ENCODE data around the gene MRPL30. TPM values are rescaled to one million over a fixed set of nuclear protein-coding genes. Genes with fewer than 3 reads are reported as not detected.
"Not testable (repeated sequence)": the region's sequence is repeated elsewhere in the genome, so short reads cannot be mapped to it uniquely, and the experiment has no call there.

MRPL30 gene
- total and polyA plus RNA-seq, 4 donors: 13.5 to 19.8 (median 16.0) TPM

DNA sequence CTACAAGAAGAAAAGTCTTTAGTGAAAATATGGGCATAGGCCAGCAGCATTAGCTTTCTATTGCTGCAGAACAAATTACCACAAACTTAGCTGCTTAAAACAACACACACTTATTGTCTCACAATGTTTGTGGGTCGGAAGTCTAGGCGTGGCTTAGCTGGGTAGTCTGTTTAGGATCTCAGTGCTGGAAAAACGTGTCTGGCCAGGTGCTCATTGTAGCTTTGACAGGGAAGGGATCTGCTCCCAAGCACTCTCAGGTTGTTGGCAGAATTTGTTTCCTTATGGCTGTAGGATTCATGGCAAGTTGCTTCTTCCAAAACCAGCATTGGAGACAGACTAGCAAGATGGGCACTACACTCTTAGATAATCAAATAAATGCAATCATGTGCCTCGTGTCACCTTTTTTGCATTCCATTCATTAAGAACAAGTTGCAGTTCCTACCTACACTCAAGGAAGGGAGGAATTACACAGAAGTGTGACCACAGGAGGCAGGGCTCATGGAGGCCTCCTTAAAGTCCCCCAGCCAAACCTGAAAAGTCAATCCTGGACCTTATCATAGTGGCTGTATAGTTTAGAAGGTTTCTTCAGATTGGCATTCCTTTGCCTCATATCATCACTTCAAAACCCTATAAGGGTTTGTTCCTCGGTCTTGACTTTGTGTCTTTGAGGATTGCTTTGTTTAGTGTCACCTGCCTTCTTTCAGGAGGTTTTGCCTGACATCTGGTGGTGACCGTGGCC lies 17.3 kb downstream of the MRPL30 start:
- Histone ChIP-seq H3K36me3 (ENCODE audit: control insufficient read depth in 1 of 2, insufficient read depth in 2 of 2, low read length in 1 of 2) (peaks cover 0 to 4% of the 10 kb centered on the region in 2 donors), H3K9me3 (ENCODE audit: control insufficient read depth, low read length) (no peaks in the 10 kb centered on the region), H3K4me3 (ENCODE audit: low read length in 2 of 2) (no peak overlapping the region), H3K27ac (ENCODE audit: low read depth in 1 of 2, low read length in 2 of 2) (no peak overlapping the region), H3K27me3 (ENCODE audit: control insufficient read depth in 1 of 2, insufficient read depth in 2 of 2, low read length in 1 of 2) (no peaks in the 10 kb centered on the region), H3K4me1 (ENCODE audit: control insufficient read depth in 1 of 2, insufficient read depth in 2 of 2, low read length in 2 of 2) (no peaks in the 10 kb centered on the region)
- WGBS, 2 donors: 82 to 84% methylated on average over 6 of the region's 6 CpGs
- DNase-seq (no peak), ATAC-seq (ENCODE audit: low FRiP score) (no peak)
- intact Hi-C loops (cut with DNase I): no loop called here

DNA sequence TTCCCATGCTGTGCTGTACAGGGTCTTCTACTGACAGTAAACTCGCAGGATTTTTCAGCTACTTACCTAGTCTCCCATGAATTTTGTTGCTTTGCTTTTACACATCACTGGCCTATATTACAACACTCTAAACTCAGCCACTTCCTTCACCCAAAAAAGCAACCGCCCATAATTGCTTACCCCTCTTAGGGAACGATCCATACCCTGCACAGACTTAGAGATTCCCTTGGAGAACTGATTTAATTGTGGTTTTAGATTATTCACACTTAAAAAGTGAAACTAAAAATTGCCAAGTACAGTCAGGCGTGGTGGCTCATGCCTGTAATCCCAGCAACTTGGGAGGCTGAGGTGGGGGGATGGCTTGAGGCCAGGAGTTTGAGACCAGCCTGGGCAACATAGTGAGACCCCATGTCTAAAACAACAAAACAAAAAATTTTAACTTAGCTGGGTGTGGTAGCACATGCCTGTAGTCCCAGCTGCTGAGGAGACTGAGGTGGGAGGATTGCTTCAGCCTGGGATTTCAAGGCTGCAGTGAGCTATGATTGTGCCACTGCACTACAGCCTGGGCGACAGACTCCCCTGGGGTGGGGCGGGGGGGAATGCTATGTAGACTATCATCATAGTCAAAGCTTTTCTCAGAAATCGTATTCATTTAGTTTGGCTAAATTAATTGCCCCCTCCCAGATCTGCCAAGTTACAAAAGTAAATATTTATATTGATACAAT lies 19.3 kb downstream of the MRPL30 start:
- Histone ChIP-seq H3K27me3 (ENCODE audit: control insufficient read depth in 1 of 2, insufficient read depth in 2 of 2, low read length in 1 of 2) (no peaks in the 10 kb centered on the region), H3K9me3 (ENCODE audit: control insufficient read depth, low read length) (no peaks in the 10 kb centered on the region), H3K4me1 (ENCODE audit: control insufficient read depth in 1 of 2, insufficient read depth in 2 of 2, low read length in 2 of 2) (no peaks in the 10 kb centered on the region), H3K27ac (ENCODE audit: low read depth in 1 of 2, low read length in 2 of 2) (no peak overlapping the region), H3K4me3 (ENCODE audit: low read length in 2 of 2) (no peak overlapping the region), H3K36me3 (ENCODE audit: control insufficient read depth in 1 of 2, insufficient read depth in 2 of 2, low read length in 1 of 2) (no peaks in the 10 kb centered on the region)
- no peak for DNase-seq
- intact Hi-C loops (cut with DNase I): no loop called here
- 89 to 90% methylated on average over 7 of the region's 7 CpGs for WGBS, 2 donors
- ATAC-seq (ENCODE audit: low FRiP score): no peak

DNA sequence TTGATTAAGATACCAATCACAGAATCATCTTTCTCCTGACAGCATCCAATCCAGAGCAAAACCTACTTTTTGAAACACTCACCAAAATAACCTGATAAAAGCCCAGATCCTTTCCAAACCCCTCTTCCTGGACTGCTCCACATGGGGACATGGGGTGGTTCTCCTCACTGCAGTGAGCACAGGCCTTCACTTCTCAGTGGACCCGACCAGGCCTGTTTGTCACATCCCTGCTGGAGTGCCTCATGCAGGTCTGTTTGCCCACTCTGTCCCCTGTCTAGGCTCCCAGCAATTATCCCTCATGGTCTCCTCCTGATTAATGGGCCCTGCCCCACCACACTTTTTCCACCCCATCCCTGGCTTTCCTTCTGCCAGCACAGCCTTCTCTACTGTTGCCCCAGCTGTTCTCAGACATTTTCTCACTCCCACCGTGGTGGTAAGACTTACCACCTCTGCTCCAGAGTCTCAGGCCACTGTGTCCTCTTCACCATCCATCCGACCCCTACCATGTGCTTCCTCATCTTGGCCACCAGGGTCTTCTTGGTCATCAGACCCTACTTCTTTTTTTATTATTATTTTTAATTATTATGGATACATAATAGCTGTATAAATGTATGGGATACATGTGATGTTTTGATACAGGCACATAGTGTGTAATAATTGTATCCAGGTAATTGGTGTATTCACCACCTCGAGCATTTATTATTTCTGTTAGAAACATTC lies 21.1 kb downstream of the MRPL30 start:
- H3K27ac ChIP-seq (ENCODE audit: low read depth in 1 of 2, low read length in 2 of 2): no peak overlapping the region
- intact Hi-C loops (cut with DNase I): no loop called here
- no peak overlapping the region for H3K4me3 ChIP-seq (ENCODE audit: low read length in 2 of 2)
- WGBS, 2 donors: 86 to 88% methylated on average over 4 of the region's 4 CpGs
- H3K36me3 ChIP-seq (ENCODE audit: control insufficient read depth in 1 of 2, insufficient read depth in 2 of 2, low read length in 1 of 2): no peaks in the 10 kb centered on the region
- no peak for ATAC-seq (ENCODE audit: low FRiP score)
- no peaks in the 10 kb centered on the region for H3K27me3 ChIP-seq (ENCODE audit: control insufficient read depth in 1 of 2, insufficient read depth in 2 of 2, low read length in 1 of 2)
- no peaks in the 10 kb centered on the region for H3K4me1 ChIP-seq (ENCODE audit: control insufficient read depth in 1 of 2, insufficient read depth in 2 of 2, low read length in 2 of 2)
- no peak for DNase-seq
- no peaks in the 10 kb centered on the region for H3K9me3 ChIP-seq (ENCODE audit: control insufficient read depth, low read length)

DNA sequence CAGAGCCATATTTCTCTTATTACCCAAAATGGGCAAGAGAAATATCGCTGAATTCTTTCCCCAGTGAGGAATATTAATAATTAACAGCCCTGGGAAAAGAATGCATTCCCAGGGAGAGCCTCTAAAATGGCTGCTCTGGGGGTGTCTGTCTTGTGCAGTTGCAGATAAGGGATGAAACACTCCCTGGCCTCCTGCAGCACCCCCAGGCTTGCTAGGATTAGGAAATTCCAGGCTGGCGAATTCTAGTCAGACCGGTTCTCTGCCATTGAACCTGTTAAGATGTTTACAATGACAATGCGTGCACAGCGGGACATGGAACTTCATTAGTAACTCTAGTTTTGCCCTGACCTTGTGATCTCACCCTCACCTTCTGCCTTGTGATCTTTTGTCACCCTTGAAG lies 24.5 kb downstream of the MRPL30 start:
- Histone ChIP-seq H3K4me1 (ENCODE audit: control insufficient read depth in 1 of 2, insufficient read depth in 2 of 2, low read length in 2 of 2) (no peaks in the 10 kb centered on the region), H3K4me3 (ENCODE audit: low read length in 2 of 2) (no peak overlapping the region), H3K9me3 (ENCODE audit: control insufficient read depth, low read length) (no peaks in the 10 kb centered on the region), H3K27ac (ENCODE audit: low read depth in 1 of 2, low read length in 2 of 2) (no peak overlapping the region), H3K27me3 (ENCODE audit: control insufficient read depth in 1 of 2, insufficient read depth in 2 of 2, low read length in 1 of 2) (no peaks in the 10 kb centered on the region), H3K36me3 (ENCODE audit: control insufficient read depth in 1 of 2, insufficient read depth in 2 of 2, low read length in 1 of 2) (no peaks in the 10 kb centered on the region)
- WGBS, 2 donors: 88 to 89% methylated on average over 5 of the region's 5 CpGs
- ATAC-seq (ENCODE audit: low FRiP score) (no peak), DNase-seq (no peak)
- intact Hi-C loops (cut with DNase I): no loop called here

DNA sequence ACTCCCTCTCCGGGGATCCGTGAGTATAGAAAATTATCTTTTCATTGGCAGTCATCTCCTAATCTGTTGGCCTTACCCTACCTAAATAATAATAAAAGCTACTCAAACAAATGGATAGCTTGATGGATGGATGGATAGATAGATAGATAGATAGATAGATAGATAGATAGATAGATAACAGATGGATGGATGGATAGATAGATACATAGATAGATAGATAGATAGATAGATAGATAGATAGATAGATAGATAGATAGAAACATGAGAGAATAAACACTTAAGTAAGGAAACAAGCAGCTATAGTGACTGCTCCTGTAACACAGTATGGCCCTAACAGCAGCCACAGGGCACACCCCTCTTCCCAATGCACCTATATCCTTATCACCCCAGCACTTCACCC lies 35.1 kb downstream of the MRPL30 start:
- Histone ChIP-seq H3K36me3 (ENCODE audit: control insufficient read depth in 1 of 2, insufficient read depth in 2 of 2, low read length in 1 of 2) (peaks cover 0 to 6% of the 10 kb centered on the region in 2 donors), H3K9me3 (ENCODE audit: control insufficient read depth, low read length) (no peaks in the 10 kb centered on the region), H3K4me3 (ENCODE audit: low read length in 2 of 2) (no peak overlapping the region), H3K4me1 (ENCODE audit: control insufficient read depth in 1 of 2, insufficient read depth in 2 of 2, low read length in 2 of 2) (no peaks in the 10 kb centered on the region), H3K27me3 (ENCODE audit: control insufficient read depth in 1 of 2, insufficient read depth in 2 of 2, low read length in 1 of 2) (no peaks in the 10 kb centered on the region), H3K27ac (ENCODE audit: low read depth in 1 of 2, low read length in 2 of 2) (no peak overlapping the region)
- 92 to 93% methylated on average over 2 of the region's 2 CpGs for whole genome bisulfite sequencing, 2 donors
- intact Hi-C loops (cut with DNase I): no loop called here
- ATAC-seq (ENCODE audit: low FRiP score) (no peak), DNase-seq (no peak)

DNA sequence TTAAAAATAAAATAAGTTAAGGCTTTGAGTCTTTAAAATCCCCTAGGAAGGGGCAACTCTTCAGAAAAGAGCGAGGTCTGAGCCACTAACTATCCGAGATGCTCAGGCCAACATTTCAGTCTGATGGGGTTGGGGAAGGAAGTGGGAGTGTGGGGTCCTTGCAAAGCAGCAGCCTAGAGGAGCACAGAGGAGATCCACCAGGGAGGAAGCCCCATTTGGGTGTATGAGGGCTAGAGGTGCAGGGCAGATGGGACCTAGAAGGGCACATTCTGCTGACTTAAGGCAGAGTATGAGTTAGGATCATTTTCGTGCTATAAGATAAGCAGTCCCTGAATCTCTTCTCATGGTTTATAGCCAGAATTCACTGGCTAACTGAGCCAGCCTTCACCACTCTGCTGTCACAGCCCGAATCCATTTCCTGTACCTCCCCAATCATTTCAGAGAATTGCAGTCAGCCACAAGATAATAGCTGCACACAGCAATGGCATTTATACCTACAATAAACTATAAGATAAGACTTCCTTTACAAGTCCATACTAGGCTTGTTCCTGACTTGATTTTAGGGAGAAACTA lies 37.0 kb downstream of the MRPL30 start:
- intact Hi-C loops (cut with DNase I): no loop called here
- H3K9me3 ChIP-seq (ENCODE audit: control insufficient read depth, low read length): no peaks in the 10 kb centered on the region
- no peak overlapping the region for H3K27ac ChIP-seq (ENCODE audit: low read depth in 1 of 2, low read length in 2 of 2)
- 76 to 78% methylated on average over 4 of the region's 4 CpGs for WGBS, 2 donors
- ATAC-seq (ENCODE audit: low FRiP score): no peak
- H3K36me3 ChIP-seq (ENCODE audit: control insufficient read depth in 1 of 2, insufficient read depth in 2 of 2, low read length in 1 of 2): peaks cover 0 to 3% of the 10 kb centered on the region in 2 donors
- no peak for DNase-seq
- H3K27me3 ChIP-seq (ENCODE audit: control insufficient read depth in 1 of 2, insufficient read depth in 2 of 2, low read length in 1 of 2): no peaks in the 10 kb centered on the region
- no peak overlapping the region for H3K4me3 ChIP-seq (ENCODE audit: low read length in 2 of 2)
- H3K4me1 ChIP-seq (ENCODE audit: control insufficient read depth in 1 of 2, insufficient read depth in 2 of 2, low read length in 2 of 2): no peaks in the 10 kb centered on the region

DNA sequence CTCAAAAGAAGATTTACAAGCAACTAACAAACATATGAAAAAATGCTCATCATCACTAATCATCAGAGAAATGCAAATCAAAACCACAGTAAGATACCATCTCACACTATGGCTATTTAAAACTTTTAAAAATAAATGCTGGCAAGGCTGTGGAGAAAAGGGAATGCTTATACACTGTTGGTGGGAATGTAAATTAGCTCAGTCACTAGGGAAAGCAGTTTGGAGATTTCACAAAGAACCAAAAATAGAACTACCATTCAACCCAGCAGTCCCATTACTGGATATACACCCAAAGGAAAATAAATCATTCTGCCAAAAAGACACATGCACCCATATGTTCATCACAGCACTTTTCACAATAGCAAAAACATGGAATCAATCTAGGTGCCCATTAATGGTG lies 52.2 kb downstream of the MRPL30 start:
- H3K27ac ChIP-seq (ENCODE audit: low read depth in 1 of 2, low read length in 2 of 2); ATAC-seq (ENCODE audit: low FRiP score); intact Hi-C loops (cut with DNase I): not testable (repeated sequence)

DNA sequence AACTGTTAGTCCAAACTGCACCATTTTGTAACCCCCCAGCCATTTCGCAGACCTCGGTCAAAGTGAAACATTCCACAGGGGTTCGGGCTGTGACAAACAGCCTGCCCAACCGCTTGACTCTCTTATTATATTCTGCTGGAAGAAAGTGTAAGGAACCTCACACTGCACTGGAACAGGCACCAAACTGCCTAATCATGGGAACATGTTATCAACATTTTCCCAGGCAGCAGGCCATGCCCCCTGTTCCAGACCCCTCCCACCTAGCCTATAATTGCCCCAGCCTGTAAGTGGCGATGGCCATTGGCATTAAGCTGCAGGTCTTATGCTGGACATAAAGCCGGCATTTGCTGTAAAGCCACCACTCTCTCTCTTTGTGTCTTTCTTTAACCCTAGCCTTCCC lies 57.6 kb downstream of the MRPL30 start:
- no peak for DNase-seq
- intact Hi-C loops (cut with DNase I): no loop called here
- no peak for ATAC-seq (ENCODE audit: low FRiP score)
- Histone ChIP-seq H3K36me3 (ENCODE audit: control insufficient read depth in 1 of 2, insufficient read depth in 2 of 2, low read length in 1 of 2) (no peaks in the 10 kb centered on the region), H3K27ac (ENCODE audit: low read depth in 1 of 2, low read length in 2 of 2) (no peak overlapping the region), H3K4me3 (ENCODE audit: low read length in 2 of 2) (no peak overlapping the region), H3K9me3 (ENCODE audit: control insufficient read depth, low read length) (no peaks in the 10 kb centered on the region), H3K4me1 (ENCODE audit: control insufficient read depth in 1 of 2, insufficient read depth in 2 of 2, low read length in 2 of 2) (no peaks in the 10 kb centered on the region), H3K27me3 (ENCODE audit: control insufficient read depth in 1 of 2, insufficient read depth in 2 of 2, low read length in 1 of 2) (no peaks in the 10 kb centered on the region)
- 49 to 52% methylated on average over 6 of the region's 6 CpGs for WGBS, 2 donors

More for the DNA sequence above, 52.2 kb downstream of the MRPL30 start:
- not testable (repeated sequence) for H3K9me3 ChIP-seq (ENCODE audit: control insufficient read depth, low read length); H3K36me3 ChIP-seq (ENCODE audit: control insufficient read depth in 1 of 2, insufficient read depth in 2 of 2, low read length in 1 of 2); H3K4me3 ChIP-seq (ENCODE audit: low read length in 2 of 2); H3K27me3 ChIP-seq (ENCODE audit: control insufficient read depth in 1 of 2, insufficient read depth in 2 of 2, low read length in 1 of 2); DNase-seq; H3K4me1 ChIP-seq (ENCODE audit: control insufficient read depth in 1 of 2, insufficient read depth in 2 of 2, low read length in 2 of 2)
